Measurements from ENCODE around the gene LHX2. TPM values are rescaled to one million over a fixed set of nuclear protein-coding genes. Genes with fewer than 3 reads are reported as not detected.

The LHX2 gene
- total RNA-seq, 2 experiments from 2014 or later: not detected

GRCh38 chr9:124044448-124044847 lies 32.9 kb downstream of the LHX2 start:
- peaks cover 48% of the 10 kb centered on the region for H3K27me3 Mint-ChIP-seq (ENCODE audit: low read depth)
- DNase-seq: no peak
- no peaks in the 10 kb centered on the region for H3K36me3 Mint-ChIP-seq (ENCODE audit: low read depth)
- H3K27ac Mint-ChIP-seq: no peak overlapping the region
- H3K4me3 Mint-ChIP-seq: no peak overlapping the region
- H3K9me3 Mint-ChIP-seq (ENCODE audit: insufficient read depth): no peaks in the 10 kb centered on the region
- CTCF ChIA-PET: no interaction called here
- POLR2A ChIA-PET: no interaction called here
- H3K4me1 Mint-ChIP-seq (ENCODE audit: low read depth): peaks cover 2% of the 10 kb centered on the region
- no peak for ATAC-seq

DNA sequence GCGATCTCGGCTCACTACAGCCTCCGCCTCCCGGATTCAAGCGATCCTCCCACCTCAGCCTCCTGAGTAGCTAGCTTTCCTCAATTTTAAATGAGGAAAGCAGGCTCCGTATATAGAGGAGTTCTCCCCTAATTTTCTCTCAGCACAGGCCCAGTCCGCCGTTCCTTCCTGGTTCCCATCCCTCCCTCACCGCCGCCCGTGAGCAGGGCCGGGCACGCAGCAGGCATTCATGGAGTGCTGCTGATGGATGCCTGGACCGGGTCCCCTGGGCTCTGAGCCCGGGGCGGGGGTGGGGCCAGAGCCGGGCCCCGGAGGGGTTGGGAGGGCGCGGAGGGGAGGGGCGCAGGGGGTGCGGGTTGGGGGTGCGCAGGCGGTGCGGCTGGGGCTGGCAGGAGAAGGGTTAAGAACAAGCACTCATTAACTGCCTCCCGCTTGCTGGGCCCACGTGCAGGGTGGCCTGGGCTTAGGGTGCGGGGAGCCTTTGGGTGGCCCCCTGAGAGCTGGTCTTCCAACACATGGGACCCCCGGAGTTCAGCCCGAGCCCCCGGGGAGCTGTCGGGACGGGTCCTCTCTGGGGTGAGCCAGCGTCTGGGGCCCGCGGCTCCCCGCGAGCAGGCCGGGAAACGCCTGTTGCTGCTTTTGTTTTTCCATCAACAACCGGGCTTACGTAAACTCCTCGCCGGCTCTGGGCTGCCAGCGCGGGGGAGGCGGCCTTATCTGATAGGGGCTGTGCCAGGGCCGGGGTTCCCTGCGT lies 33.7 kb downstream of the LHX2 start:
- ChIA-PET POLR2A (no interaction called here), CTCF (no interaction called here)
- H3K27me3 Mint-ChIP-seq (ENCODE audit: low read depth): peaks cover 42% of the 10 kb centered on the region
- no peak overlapping the region for H3K27ac Mint-ChIP-seq
- H3K36me3 Mint-ChIP-seq (ENCODE audit: low read depth): no peaks in the 10 kb centered on the region
- H3K4me3 Mint-ChIP-seq: no peak overlapping the region
- peaks cover 2% of the 10 kb centered on the region for H3K4me1 Mint-ChIP-seq (ENCODE audit: low read depth)
- DNase-seq: no peak
- H3K9me3 Mint-ChIP-seq (ENCODE audit: insufficient read depth): no peaks in the 10 kb centered on the region
- no peak for ATAC-seq

DNA sequence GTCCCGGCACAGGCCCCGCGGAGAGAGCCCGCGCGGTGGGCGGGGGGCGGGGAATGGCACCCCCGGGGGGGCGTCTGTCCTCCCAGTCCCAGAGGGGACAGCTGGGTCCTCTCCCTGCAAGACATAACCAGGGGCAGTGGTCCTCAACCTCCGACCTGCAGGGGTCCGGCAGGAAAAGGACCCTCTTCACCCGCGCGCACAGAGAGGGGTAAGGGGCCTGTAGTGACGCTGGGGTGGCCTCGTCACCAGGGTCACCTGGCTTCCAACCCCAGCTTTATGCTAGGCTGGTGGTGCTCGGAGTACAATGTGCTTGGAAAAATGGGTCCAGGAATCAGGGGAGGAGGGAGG lies 34.2 kb downstream of the LHX2 start:
- Mint-ChIP-seq H3K9me3 (ENCODE audit: insufficient read depth) (no peaks in the 10 kb centered on the region), H3K36me3 (ENCODE audit: low read depth) (no peaks in the 10 kb centered on the region), H3K4me3 (no peak overlapping the region), H3K27ac (no peak overlapping the region), H3K27me3 (ENCODE audit: low read depth) (peaks cover 42% of the 10 kb centered on the region), H3K4me1 (ENCODE audit: low read depth) (peaks cover 2% of the 10 kb centered on the region)
- ChIA-PET POLR2A (no interaction called here), CTCF (no interaction called here)
- no peak for DNase-seq
- no peak for ATAC-seq

DNA sequence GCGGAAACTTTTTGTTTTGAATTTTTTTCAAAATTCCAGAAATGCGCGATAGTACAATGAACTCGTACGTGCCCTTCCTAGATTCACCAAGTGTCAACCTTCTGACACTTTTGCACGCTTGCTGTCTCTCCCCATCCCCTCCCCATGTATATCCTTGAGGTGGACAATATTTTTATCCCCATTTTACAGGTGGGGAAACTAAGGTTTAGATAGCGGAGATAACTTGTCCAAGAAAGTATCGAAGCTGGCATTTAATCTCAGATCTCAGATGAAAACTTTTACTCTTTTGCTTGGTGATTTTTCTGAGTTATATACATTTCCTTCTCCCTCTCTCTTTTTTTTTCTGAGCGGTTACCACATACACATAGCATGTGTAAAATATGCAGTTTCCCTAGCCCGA lies 34.6 kb downstream of the LHX2 start:
- ChIA-PET POLR2A (no interaction called here), CTCF (no interaction called here)
- Mint-ChIP-seq H3K27me3 (ENCODE audit: low read depth) (peaks cover 42% of the 10 kb centered on the region), H3K9me3 (ENCODE audit: insufficient read depth) (no peaks in the 10 kb centered on the region), H3K4me1 (ENCODE audit: low read depth) (peaks cover under 1% of the 10 kb centered on the region), H3K27ac (no peak overlapping the region), H3K36me3 (ENCODE audit: low read depth) (no peaks in the 10 kb centered on the region), H3K4me3 (no peak overlapping the region)
- ATAC-seq: no peak
- no peak for DNase-seq

DNA sequence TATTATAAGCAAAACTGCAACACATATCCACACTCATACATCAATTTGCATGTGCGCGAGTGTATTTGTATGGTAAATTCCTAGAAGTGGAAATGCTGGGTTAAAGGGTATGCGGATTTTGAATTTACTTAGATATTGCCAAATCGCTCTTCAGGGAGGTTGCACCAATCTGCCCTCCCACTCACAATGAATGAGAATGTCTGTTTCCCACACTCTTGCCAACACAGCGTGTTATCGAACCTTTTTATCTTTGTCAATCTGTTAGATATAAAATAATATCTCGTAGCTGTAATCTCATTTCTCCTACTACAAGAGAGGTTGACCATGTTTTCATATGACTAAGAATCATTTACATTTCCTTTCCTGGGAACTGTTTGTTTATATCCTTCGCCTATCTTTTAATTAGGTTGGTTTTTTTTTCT lies 35.7 kb downstream of the LHX2 start:
- Mint-ChIP-seq H3K36me3 (ENCODE audit: low read depth) (no peaks in the 10 kb centered on the region), H3K27ac (no peak overlapping the region), H3K27me3 (ENCODE audit: low read depth) (peaks cover 39% of the 10 kb centered on the region), H3K9me3 (ENCODE audit: insufficient read depth) (no peaks in the 10 kb centered on the region), H3K4me1 (ENCODE audit: low read depth) (no peaks in the 10 kb centered on the region), H3K4me3 (no peak overlapping the region)
- ChIA-PET CTCF (no interaction called here), POLR2A (no interaction called here)
- ATAC-seq (no peak), DNase-seq (no peak)

DNA sequence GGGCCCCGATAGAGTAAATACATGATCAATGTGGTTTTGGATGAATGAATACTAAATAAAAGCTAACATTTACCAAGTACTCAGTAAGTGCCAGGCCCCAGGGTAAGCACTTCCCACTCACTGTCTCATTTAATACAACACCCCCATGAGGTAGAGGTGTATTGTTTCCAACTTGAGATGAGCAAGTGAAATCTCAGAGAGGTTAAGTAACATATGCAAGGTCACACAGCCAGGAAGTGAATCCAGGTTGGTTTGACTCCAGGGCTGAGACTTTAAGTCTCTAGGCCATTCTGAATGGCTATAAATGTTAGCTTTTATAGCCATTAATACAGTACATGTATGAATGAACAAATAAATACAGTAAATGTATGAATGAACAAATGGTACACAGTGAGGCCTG lies 39.4 kb downstream of the LHX2 start:
- Mint-ChIP-seq H3K27ac (no peak overlapping the region), H3K4me3 (no peak overlapping the region), H3K4me1 (ENCODE audit: low read depth) (peaks cover 5% of the 10 kb centered on the region), H3K36me3 (ENCODE audit: low read depth) (no peaks in the 10 kb centered on the region), H3K9me3 (ENCODE audit: insufficient read depth) (no peaks in the 10 kb centered on the region), H3K27me3 (ENCODE audit: low read depth) (peaks cover 39% of the 10 kb centered on the region)
- POLR2A ChIA-PET: no interaction called here
- CTCF ChIA-PET: no interaction called here
- ATAC-seq (no peak), DNase-seq (no peak)

GRCh38 chr9:124052401-124052800 lies 40.8 kb downstream of the LHX2 start:
- Mint-ChIP-seq H3K9me3 (ENCODE audit: insufficient read depth) (no peaks in the 10 kb centered on the region), H3K27me3 (ENCODE audit: low read depth) (peaks cover 34% of the 10 kb centered on the region), H3K27ac (no peak overlapping the region), H3K4me1 (ENCODE audit: low read depth) (peaks cover 5% of the 10 kb centered on the region), H3K36me3 (ENCODE audit: low read depth) (no peaks in the 10 kb centered on the region), H3K4me3 (no peak overlapping the region)
- ChIA-PET CTCF (interaction anchor here (1.2 kb wide), 1 partner anchor 11 kb away, joined by 5 read pairs; no protein-coding TSS in a partner anchor), POLR2A (no interaction called here)
- DNase-seq (no peak), ATAC-seq (no peak)

- peaks cover 37% of the 10 kb centered on the region for H3K27me3 Mint-ChIP-seq (ENCODE audit: low read depth)
Measured at GRCh38 chr9:124054582-124055227, 43.1 kb downstream of the LHX2 start.

DNA sequence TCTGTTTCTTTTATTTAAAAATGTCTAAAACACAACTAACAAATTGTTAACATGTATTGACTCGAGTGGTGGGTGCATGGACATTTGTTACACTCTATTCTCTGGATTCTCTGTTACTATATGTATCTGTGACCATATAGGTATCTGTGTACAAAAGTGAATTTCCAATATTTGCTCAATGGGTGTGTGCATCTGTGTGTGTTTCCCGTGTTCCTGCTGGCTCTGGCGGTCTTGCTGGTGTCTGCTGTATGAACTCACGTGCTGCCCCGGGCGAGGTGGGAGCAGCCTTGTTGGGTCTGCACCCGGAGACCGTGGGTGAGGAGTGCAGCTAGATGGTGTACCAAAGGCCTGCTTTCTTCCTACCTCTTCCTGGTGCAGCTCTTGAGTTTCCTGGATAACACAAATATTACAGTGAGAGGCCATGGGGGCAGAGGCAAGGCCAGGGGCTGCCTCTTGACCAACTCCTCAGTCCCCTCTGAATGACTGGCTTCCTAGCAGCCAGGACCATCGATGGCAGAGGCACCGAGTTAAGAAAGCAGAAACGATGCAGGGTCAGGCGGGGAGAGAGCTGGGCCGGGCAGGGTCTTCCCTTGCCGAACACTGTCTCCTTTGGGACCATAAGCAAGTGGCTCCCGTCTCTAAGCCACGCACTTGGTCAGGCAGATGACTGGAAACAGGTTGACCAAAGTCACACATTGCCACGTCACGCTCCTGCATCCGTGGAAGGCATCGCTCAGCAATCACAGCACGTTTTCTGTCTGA lies 49.5 kb downstream of the LHX2 start:
- Mint-ChIP-seq H3K36me3 (ENCODE audit: low read depth) (no peaks in the 10 kb centered on the region), H3K9me3 (ENCODE audit: insufficient read depth) (no peaks in the 10 kb centered on the region), H3K4me3 (no peak overlapping the region), H3K27ac (no peak overlapping the region), H3K4me1 (ENCODE audit: low read depth) (no peaks in the 10 kb centered on the region), H3K27me3 (ENCODE audit: low read depth) (peaks cover 22% of the 10 kb centered on the region)
- no peak for ATAC-seq
- DNase-seq: no peak
- ChIA-PET POLR2A (no interaction called here), CTCF (no interaction called here)

More at GRCh38 chr9:124054582-124055227, 43.1 kb downstream of the LHX2 start:
- H3K36me3 Mint-ChIP-seq (ENCODE audit: low read depth): no peaks in the 10 kb centered on the region
- ChIA-PET CTCF (interaction anchor here (2.0 kb wide), 1 partner anchor 14 kb away, joined by 10 read pairs; no protein-coding TSS in a partner anchor), POLR2A (no interaction called here)
- H3K4me3 Mint-ChIP-seq: no peak overlapping the region
- no peaks in the 10 kb centered on the region for H3K9me3 Mint-ChIP-seq (ENCODE audit: insufficient read depth)
- H3K27ac Mint-ChIP-seq: no peak overlapping the region
- no peak for ATAC-seq
- peaks cover 5% of the 10 kb centered on the region for H3K4me1 Mint-ChIP-seq (ENCODE audit: low read depth)
- DNase-seq: no peak

DNA sequence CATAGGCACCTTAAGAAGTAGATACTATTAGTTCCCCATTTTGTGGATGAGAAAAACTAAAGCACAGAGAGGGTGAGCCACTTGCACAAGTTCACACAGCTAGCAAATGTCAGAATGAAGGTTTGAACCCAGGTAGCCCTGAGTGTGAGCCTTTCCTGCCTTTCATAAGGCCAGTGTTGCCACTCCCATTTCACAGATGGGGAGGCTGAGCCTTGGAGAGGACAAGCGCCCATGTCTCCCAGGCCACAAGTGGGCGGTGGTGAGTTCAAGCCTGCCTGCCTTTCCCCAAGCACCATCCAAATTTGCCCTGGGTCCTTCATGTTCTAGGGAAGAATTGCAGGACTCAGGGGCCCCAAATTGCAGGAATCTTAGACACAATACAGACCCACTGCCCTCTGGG lies 50.6 kb downstream of the LHX2 start:
- POLR2A ChIA-PET: no interaction called here
- Mint-ChIP-seq H3K9me3 (ENCODE audit: insufficient read depth) (no peaks in the 10 kb centered on the region), H3K27ac (no peak overlapping the region), H3K27me3 (ENCODE audit: low read depth) (peaks cover 14% of the 10 kb centered on the region), H3K36me3 (ENCODE audit: low read depth) (no peaks in the 10 kb centered on the region), H3K4me1 (ENCODE audit: low read depth) (no peaks in the 10 kb centered on the region), H3K4me3 (no peak overlapping the region)
- DNase-seq (no peak), ATAC-seq (no peak)
- CTCF ChIA-PET: no interaction called here

- no peak overlapping the region for H3K27ac Mint-ChIP-seq
- H3K4me3 Mint-ChIP-seq: no peak overlapping the region
- no peaks in the 10 kb centered on the region for H3K9me3 Mint-ChIP-seq (ENCODE audit: insufficient read depth)
- ATAC-seq (no peak), DNase-seq (no peak)
- H3K27me3 Mint-ChIP-seq (ENCODE audit: low read depth): peaks cover 2% of the 10 kb centered on the region
- ChIA-PET POLR2A (no interaction called here), CTCF (no interaction called here)
- no peaks in the 10 kb centered on the region for H3K36me3 Mint-ChIP-seq (ENCODE audit: low read depth)
- H3K4me1 Mint-ChIP-seq (ENCODE audit: low read depth): no peaks in the 10 kb centered on the region
Measured at GRCh38 chr9:124066783-124067577, 55.4 kb downstream of the LHX2 start.

GRCh38 chr9:124068251-124068650 lies 56.7 kb downstream of the LHX2 start:
- no peaks in the 10 kb centered on the region for H3K36me3 Mint-ChIP-seq (ENCODE audit: low read depth)
- ATAC-seq (no peak), DNase-seq (no peak)
- H3K27ac Mint-ChIP-seq: no peak overlapping the region
- POLR2A ChIA-PET: no interaction called here
- no peaks in the 10 kb centered on the region for H3K4me1 Mint-ChIP-seq (ENCODE audit: low read depth)
- peaks cover 9% of the 10 kb centered on the region for H3K27me3 Mint-ChIP-seq (ENCODE audit: low read depth)
- no peaks in the 10 kb centered on the region for H3K9me3 Mint-ChIP-seq (ENCODE audit: insufficient read depth)
- no peak overlapping the region for H3K4me3 Mint-ChIP-seq
- CTCF ChIA-PET: interaction anchor here (1.7 kb wide), 1 partner anchor 13 kb away, joined by 4 read pairs; no protein-coding TSS in a partner anchor
